ENCODE results near the gene VTA1. TPM values are rescaled to one million over a fixed set of nuclear protein-coding genes. Genes with fewer than 3 reads are reported as not detected.

VTA1 gene
- total RNA-seq, 4 donors from 2014 or later: 33.6 to 55.3 (median 36.2) TPM

GRCh38 chr6:142162780-142163179, 15.7 kb downstream of the VTA1 start:
- Histone ChIP-seq H3K36me3 (peaks cover 0 to 14% (median 0%) of the 10 kb centered on the region in 3 donors), H3K4me1 (peaks cover 0 to 56% (median 0%) of the 10 kb centered on the region in 4 donors), H3K9me3 (no peaks in the 10 kb centered on the region), H3K4me3 (no peak overlapping the region), H3K27ac (no peak overlapping the region), H3K27me3 (no peaks in the 10 kb centered on the region)
- TF ChIP-seq CTCF (IDR thresholded peaks at IDR 0.05) (no peak), EP300 (IDR thresholded peaks at IDR 0.05) (no peak)
- 54 to 57% methylated on average over 1 of the region's 1 CpG for WGBS, 2 donors
- no peak for DNase-seq (ENCODE audit: low spot score in 2 of 2)

DNA sequence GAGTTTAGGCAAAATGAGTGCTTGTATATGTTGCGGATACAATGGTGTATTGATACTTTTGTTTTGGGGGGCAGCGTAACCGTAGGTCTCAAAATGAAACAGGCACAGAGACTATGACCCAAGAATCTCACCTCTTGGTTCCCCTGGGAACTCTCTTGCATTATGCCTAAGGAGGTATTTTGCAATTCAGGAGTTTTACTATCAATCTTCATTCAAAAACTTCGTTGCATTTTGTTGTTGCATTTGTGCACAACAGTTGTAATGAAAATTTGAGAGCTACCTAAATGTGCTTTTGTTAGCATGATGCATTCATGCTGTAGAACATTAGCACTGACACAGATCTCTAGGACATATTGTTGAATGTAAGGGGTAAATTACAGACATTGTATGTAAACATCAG, 18.2 kb downstream of the VTA1 start:
- 66 to 70% methylated on average over 4 of the region's 4 CpGs for WGBS, 2 donors
- peaks cover 0 to 33% (median 0%) of the 10 kb centered on the region in 3 donors for H3K36me3 ChIP-seq
- no peaks in the 10 kb centered on the region for H3K9me3 ChIP-seq
- no peaks in the 10 kb centered on the region for H3K27me3 ChIP-seq
- no peak for TF ChIP-seq POLR2A (IDR thresholded peaks at IDR 0.05)
- TF ChIP-seq EP300 (IDR thresholded peaks at IDR 0.05): no peak
- no peak for TF ChIP-seq CTCF (IDR thresholded peaks at IDR 0.05)
- no peak overlapping the region for H3K4me3 ChIP-seq
- no peak for DNase-seq (ENCODE audit: low spot score in 2 of 2)
- no peak overlapping the region for H3K27ac ChIP-seq
- peaks cover 0 to 51% (median 0%) of the 10 kb centered on the region in 4 donors for H3K4me1 ChIP-seq

- no peak overlapping the region for H3K4me3 ChIP-seq
- no peaks in the 10 kb centered on the region for H3K9me3 ChIP-seq
- H3K27me3 ChIP-seq: no peaks in the 10 kb centered on the region
- peaks cover 0 to 49% (median 0%) of the 10 kb centered on the region in 3 donors for H3K36me3 ChIP-seq
- peaks cover 0 to 33% (median 0%) of the 10 kb centered on the region in 4 donors for H3K4me1 ChIP-seq
- DNase-seq (ENCODE audit: low spot score in 2 of 2): no peak
- 78 to 82% methylated on average over 3 of the region's 3 CpGs for WGBS, 2 donors
- no peak for TF ChIP-seq CTCF (IDR thresholded peaks at IDR 0.05)
- TF ChIP-seq POLR2A (IDR thresholded peaks at IDR 0.05): no peak
- TF ChIP-seq EP300 (IDR thresholded peaks at IDR 0.05): no peak
- no peak overlapping the region for H3K27ac ChIP-seq
Measured at GRCh38 chr6:142167071-142167470, 20.0 kb downstream of the VTA1 start.

- no peak for DNase-seq (ENCODE audit: low spot score in 2 of 2)
- 65 to 73% methylated on average over 2 of the region's 2 CpGs for WGBS, 2 donors
- no peak for TF ChIP-seq POLR2A (IDR thresholded peaks at IDR 0.05)
- no peak for TF ChIP-seq EP300 (IDR thresholded peaks at IDR 0.05)
- TF ChIP-seq CTCF (IDR thresholded peaks at IDR 0.05): no peak
- H3K4me3 ChIP-seq: no peak overlapping the region
- H3K27ac ChIP-seq: no peak overlapping the region
- H3K4me1 ChIP-seq: peaks cover 0 to 30% (median 0%) of the 10 kb centered on the region in 4 donors
- peaks cover 0 to 53% (median 0%) of the 10 kb centered on the region in 3 donors for H3K36me3 ChIP-seq
- no peaks in the 10 kb centered on the region for H3K27me3 ChIP-seq
- H3K9me3 ChIP-seq: no peaks in the 10 kb centered on the region
Measured at GRCh38 chr6:142167486-142167885, 20.4 kb downstream of the VTA1 start.

GRCh38 chr6:142171351-142171750, 24.3 kb downstream of the VTA1 start:
- no peak overlapping the region for H3K27ac ChIP-seq
- no peaks in the 10 kb centered on the region for H3K9me3 ChIP-seq
- DNase-seq (ENCODE audit: low spot score in 2 of 2): no peak
- TF ChIP-seq EP300 (IDR thresholded peaks at IDR 0.05) (no peak), POLR2A (IDR thresholded peaks at IDR 0.05) (no peak), CTCF (IDR thresholded peaks at IDR 0.05) (no peak)
- H3K4me1 ChIP-seq: peaks cover 0 to 5% (median 0%) of the 10 kb centered on the region in 4 donors
- H3K4me3 ChIP-seq: no peak overlapping the region
- H3K36me3 ChIP-seq: peaks cover 0 to 86% (median 0%) of the 10 kb centered on the region in 3 donors
- no peaks in the 10 kb centered on the region for H3K27me3 ChIP-seq

Measured in tibial nerve (tissue), 4 donors.